GM12878 (cell line): ENCODE measurements around the gene TPCN2. TPM values are rescaled to one million over a fixed set of nuclear protein-coding genes. Genes with fewer than 3 reads are reported as not detected.

Source experiments
- ATAC-seq: fragments of 200-7000 bp; cut with Tn5 transposase; 3 replicates; pipeline ENCODE4 v1.9.1; 2020; ENCODE audit warnings: mild to moderate bottlenecking, moderate library complexity
- BruUV-seq: library from RNA; stranded (reverse); fragments of 400-500 nt; replicated peaks from 2 replicates; lab custom pipeline; 2021; lab: Mats Ljungman, UMichigan
- CTCF ChIA-PET: fragments of 300-600 bp; sonication (Branson Sonifier 250); formaldehyde crosslinking; extraction: SDS; loops from one replicate; lab custom pipeline; 2021; ENCODE audit warnings: inconsistent platforms; lab: Yijun Ruan, JAX
- POLR2A ChIA-PET: fragments of 350-600 bp; formaldehyde crosslinking; extraction: SDS; loops from one replicate; lab custom pipeline; 2021; ENCODE audit warnings: inconsistent platforms; lab: Charles Lee
- RAD21 ChIA-PET: fragments of 300-600 bp; sonication (Branson Sonifier 250); formaldehyde crosslinking; loops from one replicate; lab custom pipeline; 2023; ENCODE audit warnings: antibody characterized with exemption; ENCODE audit not compliant: unreplicated experiment; lab: Charles Lee
- SMC1A ChIA-PET: fragments of 300-600 bp; sonication (Branson Sonifier 250); formaldehyde crosslinking; loops from one replicate; lab custom pipeline; 2023; ENCODE audit not compliant: unreplicated experiment, uncharacterized antibody; lab: Charles Lee
- DNase-seq: peaks from one replicate; pipeline ENCODE4 v3.0.0-alpha.2; 2011; ENCODE audit warnings: low read depth, low spot score
- FAIRE-seq: peaks from 3 replicates; lab custom pipeline; 2011; peaks lifted over from hg19 to GRCh38; lab: Jason Lieb, UNC
- H2AFZ ChIP-seq: 2 replicates; pipeline ENCODE4 v1.6.0; 2011; ENCODE audit warnings: low read depth, low read length, control low read depth; ENCODE audit not compliant: control insufficient read depth
- H3K27ac ChIP-seq: 2 replicates; pipeline ENCODE4 v1.5.1; 2011; ENCODE audit warnings: control low read depth; ENCODE audit not compliant: control insufficient read depth, insufficient read depth
- H3K27me3 ChIP-seq, 2 experiments: replicated peaks in 1 of 2; 2 replicates each; pipeline versions ENCODE4 v1.6.0 to v1.6.1; 2011; ENCODE audit warnings: low read length in 1 of 2; ENCODE audit not compliant: control insufficient read depth in 2 of 2, insufficient read depth in 2 of 2
- H3K36me3 ChIP-seq, 2 experiments: 2 replicates each; pipeline ENCODE4 v1.5.1; 2011; ENCODE audit warnings: low read length in 1 of 2; ENCODE audit not compliant: control insufficient read depth in 2 of 2, insufficient read depth in 2 of 2
- H3K4me1 ChIP-seq: 2 replicates; pipeline ENCODE4 v1.6.1; 2011; ENCODE audit warnings: mild to moderate bottlenecking, low read length, moderate library complexity, mixed read lengths; ENCODE audit not compliant: control insufficient read depth, insufficient read depth
- H3K4me2 ChIP-seq: 2 replicates; pipeline ENCODE4 v1.6.0; 2011; ENCODE audit warnings: control low read depth; ENCODE audit not compliant: control insufficient read depth, insufficient read depth
- H3K4me3 ChIP-seq: fragments of 200-600 bp; sonication (generic); 2 replicates; pipeline ENCODE4 v1.5.1; 2016
- H3K79me2 ChIP-seq: 2 replicates; pipeline ENCODE4 v1.6.0; 2011; ENCODE audit warnings: low read length; ENCODE audit not compliant: control insufficient read depth, insufficient read depth
- H3K9ac ChIP-seq: 2 replicates; pipeline ENCODE4 v1.8.0; 2011; ENCODE audit warnings: low read length, control low read depth, mixed read lengths; ENCODE audit not compliant: control insufficient read depth, insufficient read depth
- H3K9me3 ChIP-seq: replicated peaks from 3 replicates; pipeline ENCODE4 v1.5.1; 2011; ENCODE audit warnings: mild to moderate bottlenecking, low read length; ENCODE audit not compliant: control insufficient read depth, insufficient read depth
- H4K20me1 ChIP-seq: 2 replicates; pipeline ENCODE4 v1.6.0; 2011; ENCODE audit not compliant: control insufficient read depth, insufficient read depth
- IKZF2 ChIP-seq, 2 experiments: fragments of 450-650 bp; IDR thresholded peaks; 2 replicates each; pipeline ENCODE4 v1.6.1; 2017; ENCODE audit warnings: mild to moderate bottlenecking in 2 of 2, moderate library complexity in 2 of 2
- MXI1 ChIP-seq: fragments of 150-350 bp; IDR thresholded peaks from 2 replicates; pipeline ENCODE4 v1.6.1; 2011; ENCODE audit warnings: low read depth, mild to moderate bottlenecking, inconsistent platforms, low read length, improper control_type of control experiment
- NKRF ChIP-seq: fragments of 450-650 bp; conservative IDR thresholded peaks from 2 replicates; pipeline ENCODE4 v1.6.1; 2017; ENCODE audit warnings: mild to moderate bottlenecking, moderate library complexity
- ZNF274 ChIP-seq: IDR thresholded peaks from one replicate; pipeline ENCODE4 v1.8.0; 2011; ENCODE audit not compliant: insufficient read length, insufficient read depth
- WGBS: methylation state at CpG from one replicate; pipeline ENCODE4 v1.1.6; 2016; ENCODE audit warnings: low lambda C conversion rate; ENCODE audit not compliant: insufficient replicate concordance, insufficient coverage; ENCODE audit errors: missing lambda C conversion rate; 5-methylcytosine and 5-hydroxymethylcytosine counted together
- in situ Hi-C: fragments of 300-500 bp; cut with MboI; formaldehyde crosslinking; loops from 9 replicates; pipeline ENCODE4 v1.14.3; 2018; ENCODE audit warnings: mixed read lengths
- intact Hi-C: fragments of 100-400 bp; cut with micrococcal nuclease; formaldehyde crosslinking; loops from one replicate; pipeline ENCODE4 v1.14.2; 2022; ENCODE audit not compliant: unreplicated experiment
- polyA plus RNA-seq, 11 experiments: library from polyadenylated mRNA; depleted of rRNA in 4 of 11; unstranded in 6 of 11; stranded (reverse) in 5 of 11; fragments of >200 nt; fragmentation: Nextera tagmentation in 4 of 11; fragmentation: Illumina TruSeq in 1 of 11; extraction: Ambion mirVana in 4 of 11; extraction: Trizol in 1 of 11; gene quantifications; 1 replicate in 1 of 11; 2 replicates in 10 of 11; pipeline versions ENCODE4 v1.2.1 to v1.2.3, GENCODE V29; 2011 to 2016; ENCODE audit warnings: inconsistent platforms in 2 of 11, missing spikeins in 2 of 11, low read depth in 1 of 11
- total RNA-seq, 4 experiments: library from RNA; depleted of rRNA in 3 of 4; stranded (reverse); fragments of >200 nt in 3 of 4; fragmentation: Illumina TruSeq in 1 of 4; extraction: Trizol in 1 of 4; gene quantifications; 2 replicates each; pipeline versions ENCODE4 v1.2.1 to v1.2.3, GENCODE V29; 2013 to 2021

The TPCN2 gene
- total and polyA plus RNA-seq, 10 of the 15 experiments (the other 5 are each of a cell fraction or from before 2014, with no cell fraction given): 1.7 to 18.4 (median 8.4) TPM

- peak; percentile 61 to 62; a peak in 2 of 4 replicates for TF ChIP-seq IKZF2 (IDR thresholded peaks at IDR 0.05)
- TF ChIP-seq MXI1: 0 out of 2 replicates have a peak, but pooled peaks have one; percentile 38
Measured at GRCh38 chr11:69052343-69053168, 3.8 kb downstream of the TPCN2 start (continued).

- CTCF ChIA-PET: no interaction called here
- RAD21 ChIA-PET: interaction anchor here (0.6 to 0.8 kb wide), 2 partner anchors 9 to 623 kb away, joined by 3 to 4 read pairs; no protein-coding TSS in a partner anchor
- Histone ChIP-seq H4K20me1 (no peaks in the 10 kb centered on the region; the same call in 1 of the 2 replicates), H3K4me2 (peak overlapping the region; percentile 91), H3K36me3 (peaks cover 5 to 12% of the 10 kb centered on the region in 2 experiments), H3K4me3 (no peak overlapping the region), H3K79me2 (peaks cover 60% of the 10 kb centered on the region), H3K27me3 (no peaks in the 10 kb centered on the region), H3K27ac (peak overlapping the region; percentile 68), H3K9me3 (no peaks in the 10 kb centered on the region), H3K4me1 (peaks cover 52% of the 10 kb centered on the region), H3K9ac (peak overlapping the region; percentile 65; the same call in 1 of the 2 replicates), H2AFZ (no peak overlapping the region)
- no peak for FAIRE-seq
- SMC1A ChIA-PET: no interaction called here
- no peak for DNase-seq
- 80% methylated on average over 9 of the region's 9 CpGs for WGBS
- BruUV-seq: no TSS peak
- intact Hi-C loops: loop anchor here (5.0 to 10.0 kb wide), 2 partner anchors 151 to 208 kb away; partner anchors contain the start of genes CPT1A, IGHMBP2 and MRPL21
- ATAC-seq: no peak
- in situ Hi-C loops: no loop called here
- TF ChIP-seq ZNF274 (no peak), NKRF (no peak)
- POLR2A ChIA-PET: interaction anchor here (0.7 to 1.3 kb wide), 2 partner anchors 9 to 211 kb away, joined by 3 to 5 read pairs; partner anchors contain the start of gene CPT1A
Measured at GRCh38 chr11:69053169-69053477, 4.4 kb downstream of the TPCN2 start.
